Activated CD8-positive, alpha-beta memory T cell treated with anti-CD3 and anti-CD28 coated beads for 48 hours (primary cell): Measurements from ENCODE around the gene SHD.

ENCODE experiments used
- DNase-seq, 3 experiments: peaks; one replicate each; pipeline ENCODE4 v3.0.0-alpha.2; 2020; ENCODE audit warnings: low read depth in 2 of 3, low spot score in 2 of 3

Gene SHD

DNA sequence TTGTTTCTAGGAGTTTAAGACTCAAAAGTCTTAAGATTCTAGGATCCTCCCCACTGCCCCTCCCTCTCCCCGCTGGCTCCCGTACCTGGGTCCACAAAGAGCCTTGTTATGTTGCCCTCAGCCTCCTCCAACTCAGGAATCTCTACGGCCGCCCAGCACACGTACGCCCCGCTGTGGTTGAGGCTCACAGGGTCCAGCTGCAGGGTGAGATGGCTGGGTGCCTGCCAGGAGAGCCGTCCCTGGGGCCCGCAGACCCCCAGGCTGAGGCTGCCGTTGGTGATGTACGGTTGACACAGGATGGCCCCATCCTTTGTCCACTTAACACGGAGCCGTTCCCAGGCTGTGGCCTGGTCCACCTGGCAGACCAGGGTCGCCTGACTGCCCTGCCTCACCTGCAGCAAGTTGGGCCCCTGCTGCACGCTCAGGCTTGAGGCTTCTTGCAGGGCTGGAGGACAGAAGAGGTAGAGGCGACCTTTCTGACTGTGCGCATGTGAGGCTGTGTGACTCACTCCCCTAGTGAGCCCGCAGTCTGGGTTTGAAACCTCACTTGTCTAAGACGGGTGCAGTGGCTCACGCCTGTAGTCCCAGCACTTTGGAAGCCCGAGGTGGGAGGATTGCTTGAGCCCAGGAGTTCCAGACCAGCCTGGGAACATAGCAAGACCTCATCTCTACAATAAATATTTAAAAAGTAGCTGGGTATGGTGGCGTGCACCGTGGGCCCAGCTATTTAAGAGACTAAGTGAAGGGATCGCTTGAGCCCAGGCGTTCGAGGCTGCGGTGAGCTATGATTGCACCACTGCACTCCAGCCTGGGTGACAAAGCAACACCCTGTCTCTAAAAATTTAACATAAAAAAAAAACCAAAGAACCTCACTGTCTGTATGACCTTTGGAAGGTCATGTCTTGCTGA is 19.1 kb downstream of the SHD start:
- no peak for DNase-seq

DNA sequence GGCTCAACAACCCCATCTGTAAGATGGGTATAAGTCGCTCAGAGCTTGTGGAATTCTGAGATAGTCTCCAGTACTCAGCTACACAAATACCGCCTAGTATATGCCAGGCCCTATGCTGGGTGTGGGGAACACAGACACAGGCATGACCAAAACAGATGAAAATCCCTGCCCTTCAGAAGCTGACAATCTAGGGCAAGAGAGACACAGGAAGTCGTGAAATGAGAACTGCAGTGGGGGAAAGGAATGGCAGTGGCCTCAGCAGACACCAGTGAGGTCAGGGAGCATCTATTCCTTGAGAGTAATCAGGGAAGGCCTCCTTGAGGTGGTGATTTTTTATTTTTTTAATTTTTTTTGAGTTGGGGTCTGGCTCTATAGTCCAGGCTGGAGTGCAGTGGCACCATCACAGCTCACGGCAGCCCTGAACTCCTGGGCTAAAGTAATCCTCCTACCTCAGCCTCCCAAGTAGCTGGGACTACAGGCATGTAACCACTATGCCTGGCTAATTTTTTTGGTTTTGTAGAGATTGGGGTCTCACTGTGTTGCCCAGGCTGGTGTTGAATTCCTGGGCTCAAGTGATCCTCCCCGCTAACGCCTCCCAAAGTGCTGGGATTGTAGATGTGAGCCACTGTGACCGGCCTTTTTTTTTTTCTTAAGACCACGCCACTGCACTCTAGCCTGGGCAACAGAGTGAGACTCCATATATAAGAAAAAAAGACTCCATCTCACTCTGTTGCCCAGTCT is 19.9 kb downstream of the SHD start:
- no peak for DNase-seq

DNA sequence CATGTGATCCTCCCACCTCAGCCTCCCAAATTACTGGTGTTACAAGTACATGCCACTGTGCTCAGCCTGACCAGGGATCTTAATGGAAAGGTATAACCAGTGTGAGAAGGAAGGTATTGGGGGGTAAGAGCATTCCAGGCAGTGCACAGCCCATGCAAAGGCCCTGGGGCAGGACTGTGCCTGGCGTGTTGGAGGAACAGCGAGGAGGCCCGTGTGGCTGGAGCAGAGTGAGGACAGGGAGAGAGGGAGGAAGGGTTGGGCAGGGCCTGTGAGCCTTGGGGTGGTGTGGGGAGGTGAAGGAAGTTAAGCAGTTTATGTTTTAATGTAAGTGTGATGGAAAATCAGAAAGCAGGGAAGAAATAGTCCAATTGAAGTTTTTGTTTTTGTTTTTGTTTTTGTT is 21.5 kb downstream of the SHD start:
- DNase-seq = no peak

DNA sequence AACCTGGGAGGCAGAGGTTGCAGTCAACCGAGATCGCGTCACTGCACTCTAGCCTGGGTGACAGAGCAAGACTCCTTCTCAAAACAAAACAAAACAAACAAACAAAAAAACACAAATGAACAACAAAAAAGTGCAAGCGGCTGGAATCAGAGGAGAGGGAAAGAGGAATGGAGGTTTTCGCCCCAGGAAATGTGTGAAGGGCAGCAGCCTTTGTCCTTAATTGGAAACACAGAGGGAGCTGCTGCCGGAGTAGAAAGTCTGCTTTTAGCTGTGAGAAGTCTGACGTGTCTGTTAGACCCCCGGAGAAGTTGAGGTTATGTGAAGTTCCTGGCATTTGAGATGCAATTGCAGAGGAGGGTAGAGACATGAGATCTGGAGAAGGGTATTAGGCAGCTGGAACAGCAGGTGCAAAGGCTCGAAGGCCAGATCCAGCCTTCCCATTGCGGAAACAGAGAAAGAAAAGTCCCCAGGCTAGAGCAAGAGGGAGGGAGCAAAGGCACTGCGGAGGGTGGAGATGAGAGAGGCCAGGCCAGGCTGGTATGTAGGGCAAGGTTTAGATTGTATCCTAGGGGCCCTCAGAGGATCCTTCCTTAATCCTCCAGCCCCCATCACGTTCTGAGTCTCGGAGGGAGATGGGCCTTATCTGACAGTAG is 22.6 kb downstream of the SHD start:
- no peak for DNase-seq

DNA sequence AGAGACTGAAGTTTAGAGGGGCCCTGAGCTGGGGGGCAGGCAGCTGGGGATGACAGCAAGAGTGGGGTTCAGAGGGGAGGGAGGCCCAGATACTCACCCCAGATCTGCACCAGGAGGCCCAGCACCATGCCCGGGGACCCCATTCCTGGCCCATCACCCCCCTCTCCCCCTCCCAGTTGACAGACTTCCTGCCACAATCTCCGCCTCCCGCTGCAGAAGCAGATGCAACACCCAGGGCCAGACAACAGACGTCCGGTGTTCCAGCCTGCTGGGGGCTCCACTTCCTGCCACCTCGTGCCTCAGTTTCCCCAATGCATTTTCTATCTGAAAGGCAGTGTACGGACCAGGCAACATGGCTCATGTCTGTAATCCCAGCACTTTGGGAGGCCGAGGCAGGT is 23.2 kb downstream of the SHD start, which contains the start of gene TMIGD2:
TSS of gene TMIGD2 (minus strand) at position 147 of the 398 bp plus-strand sequence. CDS start at position 143, 4 bp downstream.
- DNase-seq = no peak

DNA sequence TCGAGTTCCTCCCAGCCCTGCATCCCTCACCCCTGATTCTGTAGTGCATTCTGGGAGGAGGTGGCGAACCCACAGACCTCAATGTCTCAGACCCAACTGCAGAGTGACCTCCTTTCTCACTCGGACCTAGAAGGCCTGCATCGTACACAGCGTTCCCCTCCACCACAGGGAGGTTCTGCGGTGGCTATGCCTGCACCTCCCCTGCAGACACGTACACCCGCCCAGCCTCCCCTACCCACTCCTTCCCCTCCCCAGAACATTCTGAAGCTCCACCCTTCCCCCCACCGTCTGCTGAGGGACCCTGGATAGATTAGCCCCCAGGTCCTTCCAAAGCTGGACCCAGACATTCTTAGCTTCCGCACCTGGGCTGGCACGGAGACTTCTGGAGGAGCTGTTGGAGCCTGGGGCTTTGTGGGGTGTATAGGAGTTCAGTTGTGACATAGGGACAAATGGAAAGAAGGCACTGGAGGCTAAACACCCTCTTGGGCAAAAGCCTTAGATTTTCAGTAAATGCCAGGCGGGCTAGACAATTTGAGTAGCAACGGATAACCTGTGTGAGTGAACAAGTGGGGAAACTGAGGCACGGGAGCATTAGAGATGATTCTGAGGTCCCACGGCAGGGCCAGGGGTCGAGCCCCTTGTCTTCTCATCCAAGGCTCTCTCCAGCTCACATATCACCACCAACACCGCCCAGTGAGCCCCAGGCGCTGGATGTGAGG is 24.9 kb downstream of the SHD start:
- DNase-seq = no peak

DNA sequence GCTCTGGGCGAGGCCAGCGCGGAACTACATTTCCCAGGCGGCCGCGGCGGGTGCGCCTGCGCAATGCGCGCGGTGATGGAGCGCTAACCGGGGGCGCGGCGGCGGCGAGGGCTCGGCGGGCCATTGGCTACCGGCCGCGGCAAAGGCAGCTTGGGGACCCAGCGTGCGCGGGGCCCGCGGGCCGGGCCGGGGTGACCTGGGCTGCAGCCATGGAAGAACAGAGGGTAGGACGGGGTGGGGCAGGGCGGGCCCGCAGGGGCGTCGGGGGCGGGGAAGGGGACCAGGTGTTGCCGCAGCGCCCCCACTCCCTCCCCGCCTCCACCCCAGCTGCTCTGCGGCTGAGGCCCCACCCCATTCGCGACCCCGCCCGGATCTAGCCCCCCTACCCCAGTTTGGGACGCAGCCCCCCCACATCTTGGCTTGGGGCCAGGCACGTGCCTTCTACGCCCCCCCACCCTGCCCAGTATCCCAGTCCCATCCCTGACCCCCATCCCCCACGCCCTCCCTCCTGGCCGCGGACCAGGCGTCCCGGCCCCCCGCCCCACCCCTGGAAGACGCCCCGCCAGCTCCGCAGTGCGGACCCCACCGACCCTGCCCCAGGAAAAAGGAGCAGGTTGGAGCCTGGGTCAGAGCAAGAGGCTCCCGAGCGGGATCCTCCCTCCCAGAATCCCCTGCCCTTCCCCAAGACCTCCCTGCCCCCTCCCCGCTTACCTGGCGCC is 25.6 kb downstream of the SHD start, which contains the start of gene FSD1:
TSS of gene FSD1 (plus strand) at position 61 of the 719 bp plus-strand sequence. CDS start at position 210, 149 bp downstream.
- DNase-seq = peak; percentile 68 to 70 (median 68)

DNA sequence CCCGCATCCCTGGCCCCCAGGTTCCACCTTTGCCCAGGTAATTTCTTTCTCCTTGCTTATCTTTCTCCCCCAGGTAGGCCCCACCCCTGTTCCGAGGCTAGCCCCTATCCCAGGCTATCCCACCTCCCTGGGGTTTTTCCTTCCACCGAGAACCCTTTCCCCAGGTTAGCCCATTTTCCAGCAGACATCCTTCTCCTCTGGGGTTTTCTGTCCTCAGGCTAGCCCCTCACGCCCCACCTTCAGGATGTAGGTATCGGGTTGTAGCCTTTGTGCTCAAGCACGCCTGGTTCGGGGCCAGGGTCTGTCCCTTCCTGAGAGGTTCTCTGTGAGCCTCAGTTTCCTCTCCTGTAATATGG is 26.2 kb downstream of the SHD start:
- DNase-seq = no peak

DNA sequence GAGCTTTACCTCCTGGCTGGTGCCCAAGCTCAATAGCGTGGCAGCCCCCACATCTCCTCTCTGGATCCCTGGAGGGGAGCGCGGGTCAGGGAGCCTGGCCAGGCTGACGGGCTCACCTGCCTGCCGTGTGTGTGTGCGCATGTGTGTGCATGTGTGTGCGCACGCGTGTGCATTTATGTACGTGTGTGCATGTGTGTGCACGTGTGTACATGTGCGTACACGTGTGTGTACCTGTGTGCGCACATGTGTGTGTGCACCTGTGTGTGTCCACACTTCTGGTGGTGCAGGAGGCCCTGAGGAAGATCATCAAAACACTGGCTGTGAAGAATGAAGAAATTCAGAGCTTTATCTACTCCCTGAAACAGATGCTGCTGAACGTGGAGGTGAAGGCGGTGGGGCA is 26.6 kb downstream of the SHD start:
- DNase-seq = no peak

DNA sequence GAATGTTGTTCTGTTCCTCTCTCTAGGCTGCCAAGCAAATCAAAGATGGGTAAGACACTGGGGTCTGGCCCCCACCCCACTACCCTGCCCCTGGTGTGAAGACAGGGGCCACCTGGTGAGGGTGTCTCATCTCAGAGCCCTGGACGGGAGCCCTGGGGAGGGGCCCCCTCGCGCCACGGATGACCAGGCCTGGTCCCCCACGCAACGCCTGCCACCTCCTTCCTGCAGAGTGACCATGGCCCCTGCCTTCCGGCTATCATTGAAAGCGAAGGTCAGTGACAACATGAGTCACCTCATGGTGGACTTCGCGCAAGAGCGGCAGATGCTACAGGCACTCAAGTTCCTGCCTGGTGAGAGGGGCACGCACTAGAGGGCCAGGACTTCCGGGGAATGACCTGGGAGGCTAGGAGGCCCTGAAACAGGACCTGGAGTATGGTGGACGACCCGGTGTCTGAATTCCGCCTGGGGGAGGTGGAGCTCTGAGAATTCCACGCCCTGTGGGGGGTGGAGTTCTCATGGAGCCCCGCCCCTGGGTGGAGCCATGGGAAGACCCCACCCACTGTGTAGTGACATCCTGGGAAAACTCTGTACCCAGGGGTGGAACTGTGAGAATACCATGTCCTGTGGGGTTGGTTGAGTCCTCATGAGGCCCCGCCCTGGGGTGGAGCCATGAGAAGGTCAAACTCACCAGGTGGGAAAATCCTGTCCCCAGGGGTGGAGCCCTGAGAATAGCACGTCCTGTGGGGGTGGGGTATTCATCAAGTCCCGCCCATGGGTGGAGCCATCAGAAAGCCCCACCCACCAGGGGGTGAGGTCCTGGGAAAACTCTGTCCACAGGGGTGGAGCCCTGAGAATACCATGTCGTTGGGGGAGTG is 31.4 kb downstream of the SHD start:
- DNase-seq = no peak

DNA sequence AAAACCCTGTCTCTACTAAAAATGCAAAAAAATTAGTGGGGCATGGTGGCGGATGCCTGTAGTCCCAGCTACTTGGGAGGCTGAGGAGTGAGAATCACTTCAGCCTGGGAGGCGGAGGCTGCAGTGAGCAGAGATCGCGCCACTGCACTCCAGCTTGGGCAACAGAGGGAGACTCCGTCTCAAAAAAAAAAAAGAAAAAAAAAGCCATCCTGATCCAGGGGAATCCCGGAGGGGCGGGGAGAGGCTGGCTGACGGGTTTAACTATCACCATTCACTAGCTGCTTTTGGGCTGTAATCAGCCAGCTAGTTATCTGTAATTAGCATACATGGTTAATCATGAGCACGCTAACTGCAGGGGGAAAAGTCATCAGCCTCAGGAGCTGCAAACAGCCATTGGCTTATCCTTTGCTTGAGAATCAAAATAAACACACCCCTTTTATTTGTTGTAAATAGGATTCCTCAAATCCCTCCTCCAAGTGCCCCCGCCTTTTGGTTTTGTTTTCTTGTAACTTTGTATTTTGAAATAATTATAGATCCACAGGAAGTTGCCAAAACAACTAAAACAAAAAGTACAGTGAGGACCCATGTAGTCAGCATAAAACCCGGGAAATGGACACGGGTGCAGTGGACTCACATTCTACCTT is 34.9 kb downstream of the SHD start:
- no peak for DNase-seq

DNA sequence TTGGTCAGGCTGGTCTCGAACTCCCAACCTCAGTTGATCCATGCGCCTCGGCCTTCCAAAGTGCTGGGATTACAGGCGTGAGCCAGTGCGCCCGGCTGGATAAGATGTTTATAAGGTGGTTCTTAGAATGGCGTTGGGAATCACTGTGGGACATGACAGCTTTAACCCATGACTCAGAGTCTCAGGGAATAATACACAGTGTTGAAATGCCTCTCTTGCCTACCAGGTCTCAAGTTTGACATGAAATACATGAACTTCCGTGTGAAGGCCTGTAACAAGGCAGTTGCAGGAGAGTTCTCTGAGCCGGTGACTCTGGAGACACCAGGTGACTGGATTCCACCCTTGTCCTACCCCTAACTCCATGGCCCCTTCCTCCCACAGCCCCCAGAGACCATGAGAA is 37.9 kb downstream of the SHD start:
- DNase-seq = no peak

DNA sequence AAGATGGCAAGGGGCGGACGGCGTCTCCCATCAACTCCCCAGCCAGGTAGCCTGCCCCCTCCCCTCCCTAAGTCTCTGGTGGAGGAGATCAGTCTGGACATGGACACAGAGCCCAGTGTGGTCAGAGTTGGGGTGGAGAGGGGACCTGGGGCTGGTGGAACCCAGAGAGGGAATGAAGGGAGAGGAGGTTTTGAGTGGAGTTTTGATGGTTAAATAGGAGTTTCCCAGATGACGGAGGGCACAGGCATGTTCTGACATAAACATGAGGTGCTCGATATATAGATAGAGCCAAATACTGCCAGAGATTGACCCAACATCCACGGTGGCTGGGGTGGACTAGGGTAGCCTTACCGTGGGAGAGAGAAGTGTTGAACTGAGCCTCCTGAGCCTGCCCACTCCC is 39.4 kb downstream of the SHD start:
- no peak for DNase-seq

DNA sequence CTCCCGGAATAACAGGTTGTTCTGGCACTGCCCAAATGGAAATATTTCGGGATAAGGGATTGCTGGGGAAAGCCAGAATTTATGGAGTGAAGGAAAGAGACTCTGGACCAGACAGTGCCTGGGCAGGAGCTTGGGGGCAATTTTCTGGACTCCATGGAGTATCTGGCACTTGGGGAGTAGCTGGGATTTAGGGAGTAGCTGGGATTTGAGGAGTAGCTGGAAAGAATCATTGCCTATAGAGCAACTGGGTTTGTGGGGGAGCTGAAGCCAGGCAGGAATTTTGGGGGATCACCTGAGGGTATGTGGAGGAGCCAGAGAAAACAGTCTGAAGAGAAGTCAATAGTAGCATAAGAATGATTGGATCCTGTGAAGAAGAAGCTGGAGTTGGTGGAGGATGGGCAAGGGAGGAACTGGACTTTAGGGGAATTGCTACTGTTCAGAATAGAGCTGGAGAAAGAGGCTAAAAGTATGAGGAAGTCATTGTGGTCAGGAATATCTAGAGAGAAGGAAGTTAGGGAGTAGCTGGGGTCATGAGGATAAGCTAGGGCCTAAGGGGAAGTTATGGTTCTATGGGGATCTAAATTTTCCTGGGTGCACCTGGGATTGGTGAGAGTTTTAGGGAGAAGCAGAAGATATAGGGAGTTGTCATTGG is 40.1 kb downstream of the SHD start:
- DNase-seq = no peak

DNA sequence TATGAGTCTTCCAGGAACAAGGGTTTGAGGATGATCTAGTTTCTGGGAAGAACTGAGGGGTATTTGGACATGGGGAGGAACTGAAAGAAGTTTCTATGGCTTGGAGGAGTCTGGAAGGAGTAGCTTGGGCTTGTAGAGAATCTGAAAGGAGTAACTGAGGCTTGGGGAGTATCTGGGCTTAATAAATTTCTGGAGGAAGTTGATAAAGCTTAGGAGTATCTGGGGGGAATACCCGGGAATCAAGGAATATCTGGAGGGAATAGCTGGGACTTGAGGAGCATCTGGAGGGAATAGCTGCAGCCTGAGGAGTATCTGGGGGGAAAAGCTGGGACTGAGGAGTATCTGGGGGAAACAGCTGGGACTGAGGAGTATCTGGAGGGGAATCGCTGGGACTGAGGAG is 41.4 kb downstream of the SHD start:
- no peak for DNase-seq

DNA sequence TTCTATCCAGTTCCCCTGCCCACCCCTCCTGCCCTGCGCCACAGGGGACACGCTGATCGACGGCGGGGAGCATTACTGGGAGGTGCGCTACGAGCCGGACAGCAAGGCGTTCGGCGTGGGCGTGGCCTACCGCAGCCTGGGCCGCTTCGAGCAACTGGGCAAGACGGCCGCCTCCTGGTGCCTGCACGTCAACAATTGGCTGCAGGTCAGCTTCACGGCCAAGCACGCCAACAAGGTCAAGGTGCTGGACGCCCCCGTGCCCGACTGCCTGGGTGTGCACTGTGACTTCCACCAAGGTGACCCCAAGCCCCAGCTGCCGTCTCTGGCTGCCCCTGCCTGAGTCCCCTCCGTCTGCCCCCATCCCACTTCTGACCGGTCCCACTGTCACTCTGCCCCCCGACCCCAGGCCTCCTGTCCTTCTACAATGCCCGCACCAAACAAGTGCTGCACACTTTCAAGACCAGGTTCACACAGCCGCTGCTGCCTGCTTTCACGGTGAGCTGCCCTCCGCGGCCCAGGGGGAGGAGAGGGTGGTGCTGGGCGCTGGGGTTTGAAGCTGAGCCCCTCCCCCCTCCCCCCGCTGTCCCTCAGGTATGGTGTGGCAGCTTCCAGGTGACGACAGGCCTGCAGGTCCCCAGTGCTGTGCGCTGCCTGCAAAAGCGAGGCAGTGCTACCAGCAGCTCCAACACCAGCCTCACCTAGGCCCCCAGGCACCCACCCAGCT is 44.0 kb downstream of the SHD start:
- DNase-seq = no peak

DNA sequence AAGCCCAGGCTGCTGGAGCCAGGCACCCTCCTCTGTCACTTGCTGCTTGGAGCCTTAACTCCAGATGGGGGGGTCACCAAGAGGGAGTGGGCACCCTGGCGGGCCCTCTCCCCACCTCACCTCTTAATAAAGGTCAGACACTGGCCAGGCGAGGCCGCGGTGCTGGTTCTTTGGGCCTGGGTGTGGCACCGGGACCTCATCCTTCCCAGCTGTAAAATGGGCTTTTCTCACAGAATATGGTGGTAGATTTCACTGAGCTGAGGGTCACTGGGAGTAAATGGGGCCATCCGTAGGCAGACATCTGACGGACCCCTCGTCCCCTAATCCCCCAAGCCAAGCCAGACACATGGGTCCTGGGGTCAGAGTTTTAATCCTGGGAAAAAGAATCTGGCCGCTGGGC is 44.6 kb downstream of the SHD start:
- DNase-seq = no peak

DNA sequence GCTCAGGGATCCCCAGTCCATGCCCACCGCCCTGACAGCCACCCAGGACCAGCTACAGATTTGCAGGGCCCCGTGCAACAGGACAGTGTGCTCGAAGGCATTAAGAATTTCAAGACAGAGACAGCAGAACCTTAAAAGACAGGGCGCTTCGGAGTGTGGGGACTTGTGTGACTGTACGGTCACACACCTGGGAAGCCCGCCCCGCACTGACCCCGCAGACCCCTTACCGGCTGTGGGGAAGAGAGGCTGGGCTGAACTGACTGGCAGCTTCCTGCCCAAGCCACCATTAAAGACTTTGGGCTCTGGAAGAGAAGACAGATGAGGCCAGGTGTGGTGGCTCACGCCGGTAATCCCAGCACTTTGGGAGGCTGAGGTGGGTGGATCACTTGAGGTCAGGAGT is 45.2 kb downstream of the SHD start:
- no peak for DNase-seq
